H1 (cell line): ENCODE measurements around the gene ILF2. TPM values are rescaled to one million over a fixed set of nuclear protein-coding genes. Genes with fewer than 3 reads are reported as not detected.

ENCODE experiments used
- EP300 ChIP-seq, 2 experiments: IDR thresholded peaks; 1 replicate in 1 of 2; 2 replicates in 1 of 2; pipeline ENCODE4 v1.6.1; 2011 to 2012; ENCODE audit warnings: low read depth in 2 of 2, low read length in 2 of 2, mild to moderate bottlenecking in 2 of 2, borderline replicate concordance in 1 of 2, inconsistent platforms in 1 of 2, moderate library complexity in 1 of 2
- MAFK ChIP-seq: IDR thresholded peaks from 2 replicates; pipeline ENCODE4 v1.6.1; 2012; ENCODE audit warnings: low read depth, mild to moderate bottlenecking, improper control_type of control experiment, low read length
- NANOG ChIP-seq: IDR thresholded peaks from 2 replicates; pipeline ENCODE4 v1.6.1; 2011; ENCODE audit warnings: low read length, low read depth, mild to moderate bottlenecking, inconsistent platforms; ENCODE audit not compliant: insufficient read depth, poor library complexity, severe bottlenecking
- POLR2AphosphoS5 ChIP-seq: IDR thresholded peaks from 2 replicates; pipeline ENCODE4 v1.6.1; 2011; ENCODE audit warnings: low read depth, low read length
- RAD21 ChIP-seq, 2 experiments: IDR thresholded peaks in 1 of 2; conservative IDR thresholded peaks in 1 of 2; 2 replicates each; pipeline ENCODE4 v1.6.1; 2011; ENCODE audit warnings: low read depth in 2 of 2, low read length in 2 of 2, improper control_type of control experiment in 1 of 2, inconsistent platforms in 1 of 2, mild to moderate bottlenecking in 1 of 2, moderate library complexity in 1 of 2
- SIN3A ChIP-seq, 2 experiments: IDR thresholded peaks in 1 of 2; conservative IDR thresholded peaks in 1 of 2; 2 replicates each; pipeline ENCODE4 v1.6.1; 2011 to 2012; ENCODE audit warnings: low read length in 2 of 2, improper control_type of control experiment in 1 of 2, low read depth in 1 of 2, mild to moderate bottlenecking in 1 of 2
- polyA plus RNA-seq, 7 experiments: library from polyadenylated mRNA; depleted of rRNA in 3 of 7; stranded (reverse) in 5 of 7; unstranded in 2 of 7; fragments of >200 nt in 5 of 7; fragments of 200-250 nt in 2 of 7; gene quantifications; 1 replicate in 5 of 7; 2 replicates in 1 of 7; 4 replicates in 1 of 7; pipeline versions ENCODE4 v1.2.1 to v1.2.3, GENCODE V29; 2011 to 2013; ENCODE audit warnings: missing spikeins in 2 of 7, mixed read lengths in 2 of 7
- total RNA-seq: library from RNA; stranded (reverse); fragmentation: NEBNext Ultra II Directional; extraction: Animal tissue kit (Norgen Biotek cat#: 25700); gene quantifications from 2 replicates; pipeline ENCODE4 v1.2.1, GENCODE V29; 2021

The ILF2 gene
- total and polyA plus RNA-seq, 2 of the 8 experiments (the other 6 are each of a cell fraction or from before 2014, with no cell fraction given) = 389 to 474 TPM

DNA sequence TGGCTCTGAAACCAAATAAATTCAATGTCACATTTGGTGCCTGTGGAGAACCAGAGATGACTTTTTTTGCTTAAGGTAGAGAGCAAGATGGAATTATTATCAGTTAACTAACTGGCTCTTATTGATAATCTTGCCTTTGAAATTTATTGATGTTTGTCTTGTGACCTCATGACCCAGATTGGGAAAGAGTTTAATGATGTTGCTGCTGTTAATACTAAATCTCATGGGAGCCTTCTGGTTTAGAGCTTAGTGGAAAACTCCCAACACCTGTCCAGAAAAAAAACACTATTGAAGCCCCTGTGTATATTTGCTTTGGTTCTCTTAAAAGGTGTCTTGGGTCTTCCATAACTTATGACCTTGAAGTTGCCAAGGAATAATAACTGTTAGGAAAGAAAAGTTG, 27.0 kb downstream of the ILF2 start (continued):
- TF ChIP-seq SIN3A (conservative IDR thresholded peaks at IDR 0.05 in 1 of 2, IDR thresholded peaks at IDR 0.05 in 1 of 2; ENCODE audit: low read depth in 1 of 2, low read length in 2 of 2) (no peak), RAD21 (IDR thresholded peaks at IDR 0.05 in 1 of 2, conservative IDR thresholded peaks at IDR 0.05 in 1 of 2; ENCODE audit: low read depth in 2 of 2, low read length in 2 of 2) (no peak), EP300 (IDR thresholded peaks at IDR 0.05; ENCODE audit: borderline replicate concordance in 1 of 2, low read depth in 2 of 2, low read length in 2 of 2) (no peak), POLR2AphosphoS5 (no peak), MAFK (no peak), NANOG (no peak)
- TF ChIP-seq, all 59 proteins: peak for 0
